ENCODE data around the gene DAPK1.

DAPK1 gene

GRCh38 chr9:87593359-87593980, 95.8 kb downstream of the DAPK1 start:
- DNase-seq (ENCODE audit: low spot score) = no peak

GRCh38 chr9:87594194-87594593, 96.5 kb downstream of the DAPK1 start:
- no peak for DNase-seq (ENCODE audit: low spot score)

GRCh38 chr9:87594662-87595061, 97.0 kb downstream of the DAPK1 start:
- DNase-seq (ENCODE audit: low spot score) = no peak

- DNase-seq (ENCODE audit: low spot score) = no peak
Measured at GRCh38 chr9:87595610-87596009, 97.9 kb downstream of the DAPK1 start.

GRCh38 chr9:87596862-87597261, 99.2 kb downstream of the DAPK1 start:
- DNase-seq (ENCODE audit: low spot score) = no peak

- no peak for DNase-seq (ENCODE audit: low spot score)
Measured at GRCh38 chr9:87597710-87598443, 100.2 kb downstream of the DAPK1 start.

- no peak for DNase-seq (ENCODE audit: low spot score)
Measured at GRCh38 chr9:87599901-87600610, 102.4 kb downstream of the DAPK1 start.

GRCh38 chr9:87601176-87601575, 103.5 kb downstream of the DAPK1 start:
- DNase-seq (ENCODE audit: low spot score) = no peak

- DNase-seq (ENCODE audit: low spot score) = no peak
Measured at GRCh38 chr9:87601595-87601994, 103.9 kb downstream of the DAPK1 start.

GRCh38 chr9:87602933-87603643, 105.4 kb downstream of the DAPK1 start:
- no peak for DNase-seq (ENCODE audit: low spot score)

GRCh38 chr9:87603854-87604490, 106.3 kb downstream of the DAPK1 start:
- no peak for DNase-seq (ENCODE audit: low spot score)

- DNase-seq (ENCODE audit: low spot score) = no peak
Measured at GRCh38 chr9:87604886-87605588, 107.4 kb downstream of the DAPK1 start.

GRCh38 chr9:87605676-87606075, 108.0 kb downstream of the DAPK1 start:
- no peak for DNase-seq (ENCODE audit: low spot score)

- no peak for DNase-seq (ENCODE audit: low spot score)
Measured at GRCh38 chr9:87606841-87607521, 109.3 kb downstream of the DAPK1 start.

GRCh38 chr9:87607859-87608258, 110.2 kb downstream of the DAPK1 start:
- no peak for DNase-seq (ENCODE audit: low spot score)

GRCh38 chr9:87609002-87609401, 111.3 kb downstream of the DAPK1 start:
- no peak for DNase-seq (ENCODE audit: low spot score)

- DNase-seq (ENCODE audit: low spot score) = no peak
Measured at GRCh38 chr9:87609486-87609885, 111.8 kb downstream of the DAPK1 start.

GRCh38 chr9:87610200-87611155, 112.8 kb downstream of the DAPK1 start:
- DNase-seq (ENCODE audit: low spot score) = no peak

GRCh38 chr9:87611776-87612175, 114.1 kb downstream of the DAPK1 start:
- no peak for DNase-seq (ENCODE audit: low spot score)

- no peak for DNase-seq (ENCODE audit: low spot score)
Measured at GRCh38 chr9:87612536-87612935, 114.9 kb downstream of the DAPK1 start.

All from cerebellar cortex (tissue), 1 donor.